CD4-positive, alpha-beta T cell (primary cell): Measurements from ENCODE around the gene FOXO1. TPM values are rescaled to one million over a fixed set of nuclear protein-coding genes. Genes with fewer than 3 reads are reported as not detected.
A peak's percentile ranks its signal among the peaks of the same experiment; 100 is the strongest.

ENCODE experiments used
- ATAC-seq: fragments of 200-7000 bp; cut with Tn5 transposase; one replicate; pipeline ENCODE4 v1.10.0; 2022; ENCODE audit warnings: mild to moderate bottlenecking; ENCODE audit not compliant: poor library complexity
- CTCF ChIA-PET: fragments of 350-600 bp; sonication (Branson Sonifier 250); formaldehyde crosslinking; loops from one replicate; lab custom pipeline; 2021; ENCODE audit warnings: antibody characterized with exemption, inconsistent platforms; lab: Charles Lee
- POLR2A ChIA-PET: fragments of 350-600 bp; sonication (Branson Sonifier 250); formaldehyde crosslinking; loops from one replicate; lab custom pipeline; 2021; ENCODE audit warnings: antibody characterized with exemption, inconsistent platforms; lab: Charles Lee
- DNase-seq, 14 experiments: peaks; one replicate each; pipeline ENCODE4 v3.0.0-alpha.2; 2013 to 2020; ENCODE audit warnings: mixed read lengths in 2 of 14
- H3K27ac ChIP-seq, 2 donors: one replicate each; pipeline versions ENCODE4 v1.5.1 to v1.7.0; 2013; ENCODE audit warnings: low read length in 2 of 2, low read depth in 1 of 2, mild to moderate bottlenecking in 1 of 2
- H3K27me3 ChIP-seq, 2 experiments: 1 replicate in 1 of 2; 2 replicates in 1 of 2; pipeline versions ENCODE4 v1.6.1 to v1.7.0; 2013; ENCODE audit warnings: low read length in 2 of 2, control low read depth in 1 of 2, mild to moderate bottlenecking in 1 of 2, moderate library complexity in 1 of 2; ENCODE audit not compliant: insufficient read depth in 2 of 2, control insufficient read depth in 1 of 2
- H3K36me3 ChIP-seq: one replicate; pipeline ENCODE4 v1.6.1; 2013; ENCODE audit warnings: low read length, control low read depth; ENCODE audit not compliant: insufficient read depth
- H3K4me1 ChIP-seq: one replicate; pipeline ENCODE4 v1.6.1; 2013; ENCODE audit warnings: low read length, control low read depth; ENCODE audit not compliant: insufficient read depth
- H3K4me3 ChIP-seq: one replicate; pipeline ENCODE4 v1.5.1; 2013; ENCODE audit warnings: mild to moderate bottlenecking, low read length, moderate library complexity
- H3K9me3 ChIP-seq, 2 experiments: 1 replicate in 1 of 2; 2 replicates in 1 of 2; pipeline versions ENCODE4 v1.6.1 to v1.7.0; 2013; ENCODE audit warnings: low read length in 2 of 2, mild to moderate bottlenecking in 2 of 2, control low read depth in 1 of 2, moderate library complexity in 1 of 2; ENCODE audit not compliant: control insufficient read depth in 1 of 2, insufficient read depth in 1 of 2
- H3K27ac Mint-ChIP-seq: one replicate; pipeline ENCODE4 v1.8.0; 2020; ENCODE audit warnings: mixed read lengths
- H3K27me3 Mint-ChIP-seq: one replicate; pipeline ENCODE4 v1.8.0; 2021; ENCODE audit warnings: mixed read lengths
- H3K36me3 Mint-ChIP-seq: one replicate; pipeline ENCODE4 v1.8.0; 2021; ENCODE audit warnings: low read depth, mixed read lengths
- H3K4me1 Mint-ChIP-seq: one replicate; pipeline ENCODE4 v1.8.0; 2021; ENCODE audit warnings: low read depth, mixed read lengths
- H3K4me3 Mint-ChIP-seq: one replicate; pipeline ENCODE4 v1.8.0; 2020; ENCODE audit warnings: mild to moderate bottlenecking, mixed read lengths
- H3K9me3 Mint-ChIP-seq: one replicate; pipeline ENCODE4 v1.8.0; 2020; ENCODE audit warnings: mixed read lengths
- CTCF ChIP-seq: fragments of 200-600 bp; IDR thresholded peaks from one replicate; pipeline ENCODE4 v1.8.0; 2022; ENCODE audit warnings: antibody characterized with exemption, mild to moderate bottlenecking
- intact Hi-C, 2 experiments: fragments of 100-400 bp; cut with DNase I in 1 of 2; cut with micrococcal nuclease in 1 of 2; formaldehyde crosslinking; loops; one replicate each; pipeline versions ENCODE4 v1.15.1 to v1.9.0; 2023 to 2025; cut with DNase I, micrococcal nuclease
- total RNA-seq, 174 experiments: library from RNA in 2 of 174; stranded (reverse) in 2 of 174; gene quantifications; one replicate each; pipeline ENCODE4 v1.2.3 and lab custom pipeline; 2021 to 2026

The FOXO1 gene
- total RNA-seq, 2 experiments from 2014 or later, result 93.1 to 101 TPM

- Histone ChIP-seq H3K9me3 (no peaks in the 10 kb centered on the region), H3K27me3 (no peaks in the 10 kb centered on the region), H3K27ac (no peak overlapping the region), H3K36me3 (no peaks in the 10 kb centered on the region), H3K4me1 (peaks cover 17% of the 10 kb centered on the region), H3K4me3 (no peak overlapping the region)
- ATAC-seq, result no peak
- H3K4me3 Mint-ChIP-seq, result no peak overlapping the region
- POLR2A ChIA-PET, result no interaction called here
- CTCF ChIA-PET, result no interaction called here
- TF ChIP-seq CTCF, result no peak
- intact Hi-C loops, result no loop called here
- DNase-seq, result no peak
- no peaks in the 10 kb centered on the region for H3K36me3 Mint-ChIP-seq
- peaks cover 56% of the 10 kb centered on the region for H3K4me1 Mint-ChIP-seq
- H3K27me3 Mint-ChIP-seq, result no peaks in the 10 kb centered on the region
- H3K27ac Mint-ChIP-seq, result no peak overlapping the region
- H3K9me3 Mint-ChIP-seq, result no peaks in the 10 kb centered on the region
These were observed 151.6 kb downstream of the FOXO1 start for GRCh38 chr13:40514802-40515201.

- no peaks in the 10 kb centered on the region for H3K9me3 Mint-ChIP-seq
- no peak overlapping the region for H3K27ac ChIP-seq
- no peaks in the 10 kb centered on the region for H3K9me3 ChIP-seq
- DNase-seq (no peak), ATAC-seq (no peak)
- H3K27ac Mint-ChIP-seq, result no peak overlapping the region
- intact Hi-C loops, result loop anchor here in 1 of 2 experiments (2.0 kb wide), 1 partner anchor 25 kb away; no protein-coding TSS in a partner anchor
- no peak overlapping the region for H3K4me3 Mint-ChIP-seq
- no peaks in the 10 kb centered on the region for H3K36me3 ChIP-seq
- ChIA-PET POLR2A (interaction anchor here (1.8 kb wide), 1 partner anchor 24 kb away, joined by 8 read pairs; no protein-coding TSS in a partner anchor), CTCF (no interaction called here)
- H3K27me3 ChIP-seq, result no peaks in the 10 kb centered on the region
- no peaks in the 10 kb centered on the region for H3K36me3 Mint-ChIP-seq
- no peaks in the 10 kb centered on the region for H3K27me3 Mint-ChIP-seq
- peaks cover 72% of the 10 kb centered on the region for H3K4me1 Mint-ChIP-seq
- peaks cover 27% of the 10 kb centered on the region for H3K4me1 ChIP-seq
- TF ChIP-seq CTCF, result no peak
- H3K4me3 ChIP-seq, result no peak overlapping the region
These were observed 156.6 kb downstream of the FOXO1 start for GRCh38 chr13:40509876-40510275.

DNA sequence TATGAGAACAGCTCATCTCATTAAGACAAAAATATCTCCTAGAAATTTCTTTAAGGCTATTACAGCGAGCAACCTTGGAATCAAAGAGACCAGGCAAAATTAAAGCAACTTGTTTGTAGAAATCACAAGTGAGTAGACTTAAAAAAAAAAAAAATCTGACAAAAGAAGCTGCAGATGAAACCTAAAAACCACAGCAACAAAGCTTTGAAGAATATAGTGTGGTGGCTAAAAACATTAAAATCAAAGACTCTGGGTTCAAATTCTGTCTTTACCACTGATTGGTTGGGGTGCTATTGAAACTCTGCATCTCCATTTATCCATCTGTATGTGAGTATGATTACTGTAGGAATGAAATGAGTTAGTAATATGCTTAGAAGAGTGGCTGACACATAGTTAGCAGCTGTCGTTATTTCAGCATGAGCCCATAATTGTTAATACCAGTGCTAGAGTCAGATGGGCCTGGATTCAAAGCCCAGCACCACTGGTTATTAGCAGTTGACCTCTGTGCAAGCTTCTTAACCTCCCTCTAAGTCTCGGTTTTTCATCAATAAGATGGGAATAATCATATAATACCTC, 157.6 kb downstream of the FOXO1 start:
- Histone ChIP-seq H3K36me3 (no peaks in the 10 kb centered on the region), H3K4me3 (no peak overlapping the region), H3K4me1 (peaks cover 27% of the 10 kb centered on the region), H3K27ac (no peak overlapping the region), H3K27me3 (no peaks in the 10 kb centered on the region), H3K9me3 (no peaks in the 10 kb centered on the region)
- CTCF ChIA-PET, result no interaction called here
- no peak for TF ChIP-seq CTCF
- Mint-ChIP-seq H3K4me3 (peak overlapping the region; percentile 67), H3K27me3 (no peaks in the 10 kb centered on the region), H3K4me1 (peaks cover 76% of the 10 kb centered on the region), H3K27ac (peak overlapping the region; percentile 86), H3K36me3 (no peaks in the 10 kb centered on the region), H3K9me3 (no peaks in the 10 kb centered on the region)
- intact Hi-C loops, result loop anchor here in 1 of 2 experiments (2.0 kb wide), 1 partner anchor 24 kb away; no protein-coding TSS in a partner anchor
- POLR2A ChIA-PET, result interaction anchor here (0.6 to 1.8 kb wide), 13 partner anchors 10 to 157 kb away, joined by 3 to 16 read pairs (median 3); no protein-coding TSS in a partner anchor
- peak; percentile 35 for ATAC-seq
- DNase-seq, result no peak
